ENCODE measurements around the gene AMBP. TPM values are rescaled to one million over a fixed set of nuclear protein-coding genes. Genes with fewer than 3 reads are reported as not detected.

The AMBP gene
- total RNA-seq, 1 experiment from 2014 or later, result not detected

- TF ChIP-seq, protein P1, sequence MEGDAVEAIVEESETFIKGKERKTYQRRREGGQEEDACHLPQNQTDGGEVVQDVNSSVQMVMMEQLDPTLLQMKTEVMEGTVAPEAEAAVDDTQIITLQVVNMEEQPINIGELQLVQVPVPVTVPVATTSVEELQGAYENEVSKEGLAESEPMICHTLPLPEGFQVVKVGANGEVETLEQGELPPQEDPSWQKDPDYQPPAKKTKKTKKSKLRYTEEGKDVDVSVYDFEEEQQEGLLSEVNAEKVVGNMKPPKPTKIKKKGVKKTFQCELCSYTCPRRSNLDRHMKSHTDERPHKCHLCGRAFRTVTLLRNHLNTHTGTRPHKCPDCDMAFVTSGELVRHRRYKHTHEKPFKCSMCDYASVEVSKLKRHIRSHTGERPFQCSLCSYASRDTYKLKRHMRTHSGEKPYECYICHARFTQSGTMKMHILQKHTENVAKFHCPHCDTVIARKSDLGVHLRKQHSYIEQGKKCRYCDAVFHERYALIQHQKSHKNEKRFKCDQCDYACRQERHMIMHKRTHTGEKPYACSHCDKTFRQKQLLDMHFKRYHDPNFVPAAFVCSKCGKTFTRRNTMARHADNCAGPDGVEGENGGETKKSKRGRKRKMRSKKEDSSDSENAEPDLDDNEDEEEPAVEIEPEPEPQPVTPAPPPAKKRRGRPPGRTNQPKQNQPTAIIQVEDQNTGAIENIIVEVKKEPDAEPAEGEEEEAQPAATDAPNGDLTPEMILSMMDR (IDR thresholded peaks at IDR 0.05; ENCODE audit: unreplicated experiment), result no peak
- no peak overlapping the region for H3K4me3 Mint-ChIP-seq (ENCODE audit: unreplicated experiment)
- POLR2A ChIA-PET, result no interaction called here
- no peak for DNase-seq (ENCODE audit: unreplicated experiment)
- H3K36me3 Mint-ChIP-seq (ENCODE audit: insufficient read depth, unreplicated experiment), result no peaks in the 10 kb centered on the region
- CTCF ChIA-PET, result interaction anchor here (1.8 kb wide), 1 partner anchor 12 kb away, joined by 12 read pairs; no protein-coding TSS in a partner anchor
- H3K27ac Mint-ChIP-seq (ENCODE audit: low read depth, unreplicated experiment), result no peak overlapping the region
- H3K9me3 Mint-ChIP-seq (ENCODE audit: unreplicated experiment), result peaks cover 7% of the 10 kb centered on the region
- peaks cover 37% of the 10 kb centered on the region for H3K27me3 Mint-ChIP-seq (ENCODE audit: insufficient read depth, unreplicated experiment)
- intact Hi-C loops (cut with micrococcal nuclease), result no loop called here
- no TSS peak for BruUV-seq (replicated peaks)
- H3K4me1 Mint-ChIP-seq (ENCODE audit: insufficient read depth, unreplicated experiment), result no peaks in the 10 kb centered on the region
Observed at GRCh38 chr9:114119242-114120191, 41.4 kb upstream of the AMBP start.

- no TSS peak for BruUV-seq (replicated peaks)
- no peaks in the 10 kb centered on the region for H3K4me1 Mint-ChIP-seq (ENCODE audit: insufficient read depth, unreplicated experiment)
- no peak for DNase-seq (ENCODE audit: unreplicated experiment)
- peaks cover 50% of the 10 kb centered on the region for H3K27me3 Mint-ChIP-seq (ENCODE audit: insufficient read depth, unreplicated experiment)
- TF ChIP-seq, protein P1 (IDR thresholded peaks at IDR 0.05; ENCODE audit: unreplicated experiment), result no peak
- ChIA-PET CTCF (interaction anchor here (0.7 to 1.8 kb wide), 3 partner anchors 10 to 173 kb away, joined by 3 to 12 read pairs (median 4); no protein-coding TSS in a partner anchor), POLR2A (interaction anchor here (0.6 kb wide), 1 partner anchor 161 kb away, joined by 3 read pairs; no protein-coding TSS in a partner anchor)
- no peak overlapping the region for H3K4me3 Mint-ChIP-seq (ENCODE audit: unreplicated experiment)
- H3K27ac Mint-ChIP-seq (ENCODE audit: low read depth, unreplicated experiment), result no peak overlapping the region
- no peaks in the 10 kb centered on the region for H3K36me3 Mint-ChIP-seq (ENCODE audit: insufficient read depth, unreplicated experiment)
- intact Hi-C loops (cut with micrococcal nuclease), result no loop called here
- H3K9me3 Mint-ChIP-seq (ENCODE audit: unreplicated experiment), result peaks cover 7% of the 10 kb centered on the region
Observed at GRCh38 chr9:114117996-114118830, 40.1 kb upstream of the AMBP start.

DNA sequence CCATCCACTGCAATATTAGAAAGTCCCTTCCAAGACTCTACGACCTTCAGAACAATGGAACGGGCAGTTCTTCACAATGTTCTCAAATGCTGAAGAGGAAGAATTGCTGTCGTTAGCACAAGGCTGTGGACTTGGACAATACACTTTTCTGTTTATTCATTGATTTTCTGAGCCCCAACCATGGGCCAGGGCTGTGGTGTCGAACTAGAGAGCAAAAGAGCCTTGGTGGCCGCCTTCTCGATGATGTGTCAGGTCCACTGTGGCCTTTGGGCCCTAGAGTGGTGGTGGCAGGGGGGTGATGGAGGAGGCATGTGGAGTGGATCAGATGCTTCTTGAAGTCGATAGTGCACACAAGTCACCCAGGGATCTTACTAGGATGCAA lies 39.5 kb upstream of the AMBP start:
- no peak overlapping the region for H3K4me3 Mint-ChIP-seq (ENCODE audit: unreplicated experiment)
- TF ChIP-seq, protein P1 (IDR thresholded peaks at IDR 0.05; ENCODE audit: unreplicated experiment), result no peak
- H3K27me3 Mint-ChIP-seq (ENCODE audit: insufficient read depth, unreplicated experiment), result peaks cover 56% of the 10 kb centered on the region
- CTCF ChIA-PET, result interaction anchor here (1.8 kb wide), 1 partner anchor 10 kb away, joined by 12 read pairs; no protein-coding TSS in a partner anchor
- H3K36me3 Mint-ChIP-seq (ENCODE audit: insufficient read depth, unreplicated experiment), result no peaks in the 10 kb centered on the region
- DNase-seq (ENCODE audit: unreplicated experiment), result no peak
- peaks cover 7% of the 10 kb centered on the region for H3K9me3 Mint-ChIP-seq (ENCODE audit: unreplicated experiment)
- peaks cover 5% of the 10 kb centered on the region for H3K4me1 Mint-ChIP-seq (ENCODE audit: insufficient read depth, unreplicated experiment)
- POLR2A ChIA-PET, result interaction anchor here (0.6 kb wide), 1 partner anchor 160 kb away, joined by 3 read pairs; no protein-coding TSS in a partner anchor
- no peak overlapping the region for H3K27ac Mint-ChIP-seq (ENCODE audit: low read depth, unreplicated experiment)
- intact Hi-C loops (cut with micrococcal nuclease), result no loop called here
- no TSS peak for BruUV-seq (replicated peaks)
